NT2/D1 (cell line): ENCODE data around the gene BSN.

Experiments
- DNase-seq: peaks from one replicate; pipeline ENCODE4 v3.0.0-alpha.2; 2011; ENCODE audit warnings: low read depth, low spot score
- H3K27me3 ChIP-seq: 2 replicates; pipeline ENCODE4 v1.6.0; 2011; ENCODE audit warnings: mild to moderate bottlenecking; ENCODE audit not compliant: insufficient read length, insufficient read depth
- H3K36me3 ChIP-seq: 2 replicates; pipeline ENCODE4 v1.6.1; 2011; ENCODE audit warnings: mild to moderate bottlenecking, low read length, mixed read lengths; ENCODE audit not compliant: insufficient read depth, insufficient read length
- H3K4me1 ChIP-seq: 2 replicates; pipeline ENCODE4 v1.5.1; 2011; ENCODE audit not compliant: insufficient read depth, insufficient read length
- H3K4me3 ChIP-seq: 2 replicates; pipeline ENCODE4 v1.5.1; 2011; ENCODE audit warnings: low read depth; ENCODE audit not compliant: insufficient read length
- H3K9ac ChIP-seq: 2 replicates; pipeline ENCODE4 v1.6.0; 2011; ENCODE audit warnings: low read depth; ENCODE audit not compliant: insufficient read length
- H3K9me3 ChIP-seq: 2 replicates; pipeline ENCODE4 v1.5.1; 2011; ENCODE audit warnings: mild to moderate bottlenecking, low read length; ENCODE audit not compliant: insufficient read depth
- SUZ12 ChIP-seq: IDR thresholded peaks from 2 replicates; pipeline ENCODE4 v1.6.1; 2011; ENCODE audit not compliant: insufficient read length, insufficient read depth; ENCODE audit errors: extremely low read depth
- YY1 ChIP-seq: IDR thresholded peaks from 2 replicates; pipeline ENCODE4 v1.6.1; 2011; ENCODE audit not compliant: insufficient read length, insufficient read depth
- ZNF274 ChIP-seq: IDR thresholded peaks from 2 replicates; pipeline ENCODE4 v1.6.1; 2011; ENCODE audit warnings: mild to moderate bottlenecking, low read depth, low read length

BSN gene

DNA sequence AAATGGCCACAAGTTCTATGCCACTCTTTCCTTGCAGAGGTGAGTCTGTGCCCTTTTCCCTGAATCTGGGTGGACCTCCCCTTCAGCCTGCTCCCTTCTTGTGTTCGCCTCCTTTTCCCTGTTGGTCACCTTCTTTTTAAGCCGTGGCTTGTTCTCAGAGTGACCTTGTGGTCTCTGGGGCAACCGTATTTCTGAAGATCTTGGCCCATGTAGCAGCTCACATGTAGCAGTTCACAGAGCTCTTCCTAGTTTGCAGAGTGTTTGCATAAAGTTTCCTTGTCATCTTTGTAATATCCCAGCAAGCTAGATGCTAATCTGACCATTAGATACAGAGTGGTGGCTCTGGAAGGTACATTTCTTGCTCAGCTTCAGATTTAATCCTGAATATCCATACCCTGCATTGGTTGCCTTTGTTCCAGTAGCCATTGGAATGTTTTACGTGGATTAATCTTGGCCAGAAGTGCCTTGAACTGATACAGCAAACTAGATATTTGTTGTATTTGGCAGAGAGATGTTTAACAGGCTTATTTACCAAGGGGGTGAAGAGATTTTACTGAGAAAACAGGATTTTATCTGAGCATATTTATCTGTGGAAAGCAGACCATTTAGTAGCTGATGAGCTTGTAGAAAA is 40.7 kb upstream of the BSN start:
- Histone ChIP-seq H3K4me3 (no peak overlapping the region), H3K4me1 (peaks cover 2% of the 10 kb centered on the region), H3K9ac (no peak overlapping the region), H3K27me3 (no peaks in the 10 kb centered on the region), H3K9me3 (no peaks in the 10 kb centered on the region), H3K36me3 (peaks cover 83% of the 10 kb centered on the region)
- TF ChIP-seq ZNF274 (no peak), SUZ12 (no peak), YY1 (no peak)
- no peak for DNase-seq

GRCh38 chr3:49518016-49518415 is 36.3 kb upstream of the BSN start:
- Histone ChIP-seq H3K9ac (no peak overlapping the region), H3K9me3 (no peaks in the 10 kb centered on the region), H3K27me3 (no peaks in the 10 kb centered on the region), H3K4me3 (no peak overlapping the region), H3K4me1 (peaks cover 8% of the 10 kb centered on the region), H3K36me3 (peaks cover 83% of the 10 kb centered on the region)
- no peak for DNase-seq
- TF ChIP-seq YY1 (no peak), ZNF274 (no peak), SUZ12 (no peak)

- H3K9me3 ChIP-seq: no peaks in the 10 kb centered on the region
- peaks cover 83% of the 10 kb centered on the region for H3K36me3 ChIP-seq
- no peak overlapping the region for H3K9ac ChIP-seq
- DNase-seq: no peak
- H3K4me1 ChIP-seq: peaks cover 8% of the 10 kb centered on the region
- no peak for TF ChIP-seq YY1
- no peak for TF ChIP-seq ZNF274
- TF ChIP-seq SUZ12: no peak
- no peaks in the 10 kb centered on the region for H3K27me3 ChIP-seq
- no peak overlapping the region for H3K4me3 ChIP-seq
Observed at GRCh38 chr3:49518441-49518840, 35.8 kb upstream of the BSN start.

DNA sequence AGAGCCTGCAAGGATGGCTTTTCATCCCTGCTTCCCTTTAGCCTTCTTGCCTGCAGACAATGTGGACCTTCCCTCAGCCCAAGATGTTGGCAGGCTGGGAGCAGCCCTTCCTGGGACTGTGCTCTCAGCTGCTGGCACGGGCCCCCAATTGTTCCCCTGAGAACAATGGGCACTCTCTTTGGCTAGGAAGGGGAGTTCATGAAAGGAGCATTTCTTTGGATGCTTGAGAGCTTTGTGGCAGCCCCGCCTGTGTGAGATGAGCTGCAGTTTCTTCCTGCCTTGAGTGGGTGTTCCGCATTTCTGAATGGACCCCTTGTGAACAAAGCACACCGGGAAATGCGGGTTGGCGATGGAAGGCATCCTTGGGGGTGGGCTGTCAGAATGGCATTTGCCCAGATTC is 35.0 kb upstream of the BSN start:
- Histone ChIP-seq H3K4me3 (no peak overlapping the region), H3K9ac (no peak overlapping the region), H3K4me1 (peaks cover 8% of the 10 kb centered on the region), H3K36me3 (peaks cover 84% of the 10 kb centered on the region), H3K9me3 (no peaks in the 10 kb centered on the region), H3K27me3 (no peaks in the 10 kb centered on the region)
- no peak for TF ChIP-seq ZNF274
- TF ChIP-seq YY1: no peak
- no peak for DNase-seq

- H3K4me3 ChIP-seq: no peak overlapping the region
- H3K27me3 ChIP-seq: no peaks in the 10 kb centered on the region
- TF ChIP-seq ZNF274: no peak
- no peak for TF ChIP-seq SUZ12
- no peak for TF ChIP-seq YY1
- peaks cover 8% of the 10 kb centered on the region for H3K4me1 ChIP-seq
- no peak for DNase-seq
- H3K36me3 ChIP-seq: peaks cover 87% of the 10 kb centered on the region
- no peak overlapping the region for H3K9ac ChIP-seq
- no peaks in the 10 kb centered on the region for H3K9me3 ChIP-seq
Observed at GRCh38 chr3:49519916-49520385, 34.3 kb upstream of the BSN start.

DNA sequence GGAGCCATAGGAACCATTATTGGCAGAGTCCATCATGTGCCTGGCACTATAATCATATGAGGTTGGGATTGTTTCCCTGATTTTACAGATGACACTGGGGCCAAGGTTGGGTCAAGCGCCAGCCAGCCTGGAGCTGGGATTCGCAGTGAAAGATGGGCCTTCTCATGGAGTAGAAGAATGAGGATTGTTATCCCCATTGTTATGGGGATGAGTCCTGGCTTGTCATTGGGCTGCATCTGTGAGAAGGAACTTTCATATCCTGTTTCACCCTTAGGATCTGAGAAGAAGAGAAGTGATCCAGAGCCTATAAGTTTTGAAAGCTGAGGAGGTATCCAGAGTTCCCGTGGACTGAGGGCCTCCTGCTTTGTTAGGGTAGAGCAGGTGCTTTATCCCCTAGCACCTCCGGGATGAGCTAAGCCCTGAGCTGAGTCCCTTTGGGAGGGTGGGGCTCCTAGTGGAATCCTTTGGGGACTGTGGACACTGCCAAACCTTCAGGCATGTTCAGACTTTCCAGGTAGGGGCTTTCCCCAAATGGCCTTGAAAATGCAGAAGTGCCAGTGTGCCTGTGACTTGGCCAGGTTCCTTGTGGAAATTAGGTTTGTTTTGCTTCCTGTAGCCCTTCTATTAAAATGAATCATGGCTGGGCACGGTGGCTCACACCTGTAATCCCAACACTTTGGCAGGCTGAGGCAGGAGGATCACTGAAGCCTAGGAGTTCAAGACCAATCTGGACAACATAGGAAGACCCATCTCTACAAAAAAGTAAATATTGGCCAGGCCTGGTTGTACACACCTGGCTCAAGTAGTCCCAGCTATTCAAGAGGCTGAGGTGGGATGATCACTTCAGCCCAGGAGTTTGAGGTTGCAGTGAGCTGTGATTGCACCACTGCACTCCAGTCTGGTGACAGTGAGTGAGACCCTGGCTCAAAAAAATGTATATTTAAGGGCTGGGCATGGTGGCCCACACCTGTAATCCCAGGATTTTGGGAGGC is 30.2 kb upstream of the BSN start:
- Histone ChIP-seq H3K27me3 (no peaks in the 10 kb centered on the region), H3K9ac (no peak overlapping the region), H3K4me3 (no peak overlapping the region), H3K9me3 (no peaks in the 10 kb centered on the region), H3K4me1 (peaks cover 6% of the 10 kb centered on the region), H3K36me3 (peaks cover 65% of the 10 kb centered on the region)
- DNase-seq: no peak
- TF ChIP-seq SUZ12: no peak
- no peak for TF ChIP-seq YY1
- TF ChIP-seq ZNF274: no peak

DNA sequence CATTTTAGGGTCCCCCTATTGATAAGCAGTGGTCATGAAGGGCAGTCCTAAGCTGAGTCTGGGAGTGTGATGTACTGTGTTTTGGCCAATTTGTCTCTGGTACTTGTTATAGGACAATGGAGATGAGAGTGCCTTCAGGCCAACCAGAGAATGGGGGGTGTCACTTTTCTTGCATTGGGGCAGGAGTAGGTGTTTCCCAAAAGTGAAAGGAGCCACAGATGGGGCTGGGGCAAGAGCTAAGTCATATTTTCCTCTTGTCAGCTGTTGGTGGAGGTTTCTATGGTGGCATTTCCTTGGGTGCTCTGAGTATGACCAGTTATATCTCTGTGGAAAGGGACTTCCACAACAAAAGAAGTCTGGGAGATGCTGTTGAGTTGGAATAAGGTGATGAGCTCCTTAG is 24.7 kb upstream of the BSN start:
- Histone ChIP-seq H3K9me3 (no peaks in the 10 kb centered on the region), H3K9ac (no peak overlapping the region), H3K4me3 (no peak overlapping the region), H3K27me3 (no peaks in the 10 kb centered on the region), H3K36me3 (peaks cover 72% of the 10 kb centered on the region), H3K4me1 (no peaks in the 10 kb centered on the region)
- no peak for DNase-seq
- TF ChIP-seq ZNF274: no peak
- no peak for TF ChIP-seq YY1
- TF ChIP-seq SUZ12: no peak
